COLO829 (cell line): ENCODE measurements around the gene PGM5.

Experiments
- DNase-seq: peaks from one replicate; pipeline ENCODE4 v3.0.0; 2012; ENCODE audit warnings: low spot score

PGM5 gene

GRCh38 chr9:68538200-68538599 lies 181.8 kb downstream of the PGM5 start:
- DNase-seq = no peak

DNA sequence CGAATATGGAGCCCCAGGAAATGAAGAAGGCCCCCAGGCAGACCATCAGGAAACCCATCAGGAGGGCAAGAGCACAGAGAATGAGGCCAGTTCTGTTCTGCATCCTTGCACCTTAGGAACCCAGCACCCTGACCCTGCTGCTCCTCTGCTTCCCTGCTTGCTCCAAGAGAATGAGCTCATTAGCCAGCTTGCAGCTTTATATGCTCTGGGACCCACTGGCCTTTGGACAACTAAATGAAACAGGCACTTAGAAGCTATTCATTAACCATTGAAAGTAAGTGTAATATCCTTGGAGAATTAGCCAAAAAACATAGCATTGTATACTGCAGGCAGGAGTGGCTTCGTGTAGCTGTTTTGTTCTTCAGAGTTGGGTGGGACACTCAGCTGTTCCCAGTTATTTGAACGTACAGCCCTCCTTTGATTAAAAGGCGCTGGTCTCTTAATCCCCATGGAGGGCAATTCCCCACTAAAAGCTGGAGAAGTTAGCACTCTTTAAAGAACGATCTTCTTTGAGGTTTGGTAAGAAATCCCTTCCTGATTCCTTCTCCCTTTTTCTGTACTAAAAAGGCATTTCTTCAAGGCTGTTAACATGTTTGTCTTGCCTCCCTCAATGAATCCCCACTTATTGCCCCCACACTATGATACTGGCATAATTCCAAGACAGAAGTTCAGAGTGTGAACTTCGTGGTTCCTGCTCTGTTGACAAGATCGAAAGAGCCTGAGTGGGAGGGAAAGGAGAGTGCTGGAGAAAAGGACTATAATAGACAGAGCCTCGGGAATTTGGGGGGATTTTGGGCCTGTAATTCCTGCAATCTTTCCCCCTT lies 184.5 kb downstream of the PGM5 start, which contains the start of gene TMEM252:
Gene TMEM252, minus strand, starts transcription at position 172 of the 824 bp plus-strand sequence. Its CDS starts 69 bp downstream, at position 103.
- no peak for DNase-seq

DNA sequence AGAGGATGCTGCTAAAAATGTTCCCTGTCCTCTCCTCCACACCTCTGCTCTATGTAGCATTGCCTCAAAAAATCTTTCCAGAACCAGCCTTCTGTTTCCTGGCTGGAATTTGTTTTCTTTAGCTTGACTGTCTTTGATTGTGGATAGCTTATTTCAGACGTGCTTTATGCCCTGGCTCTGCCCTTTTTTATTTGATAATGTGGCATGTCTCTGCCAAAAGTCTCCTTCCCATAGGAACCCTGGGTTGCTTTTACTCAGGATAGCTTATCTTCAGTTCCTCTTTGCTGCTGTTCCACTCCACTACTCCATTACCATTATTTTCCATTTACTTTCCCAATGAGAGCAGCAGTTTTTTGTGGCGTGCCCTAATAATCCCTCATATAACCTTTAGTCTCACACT lies 185.2 kb downstream of the PGM5 start:
- no peak for DNase-seq

DNA sequence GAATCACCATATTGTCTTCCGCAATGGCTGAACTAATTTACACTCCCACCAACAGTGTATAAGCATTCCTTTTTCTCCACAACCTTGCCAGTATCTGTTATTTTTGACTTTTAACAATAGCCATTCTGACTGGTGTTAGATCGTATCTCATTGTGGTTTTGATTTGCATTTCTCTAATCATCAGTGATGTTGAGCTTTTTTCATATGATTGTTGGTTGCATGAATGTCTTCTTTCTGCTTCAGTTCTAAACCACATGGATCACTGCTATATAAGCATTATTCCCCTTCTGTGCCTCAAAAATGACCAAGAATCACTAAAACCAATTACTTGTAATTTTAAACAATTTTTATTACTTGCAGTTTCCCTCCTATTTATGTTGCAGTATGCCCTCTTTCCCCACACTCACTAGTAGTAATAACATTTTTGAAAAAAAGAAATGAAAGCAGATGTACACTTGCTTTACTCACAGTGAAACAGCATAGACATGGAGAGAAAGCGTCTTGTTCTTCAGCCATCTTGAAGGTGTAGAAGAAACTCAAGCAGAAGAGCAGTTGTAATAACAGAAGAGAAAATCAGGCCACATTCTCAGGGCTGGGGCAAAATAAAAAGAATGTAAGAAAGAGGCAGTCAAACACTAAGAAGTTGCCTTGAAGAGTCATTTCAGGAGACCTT lies 188.8 kb downstream of the PGM5 start:
- DNase-seq = no peak

GRCh38 chr9:68546596-68547390 lies 190.4 kb downstream of the PGM5 start:
- DNase-seq = no peak

GRCh38 chr9:68547417-68547816 lies 191.0 kb downstream of the PGM5 start:
- no peak for DNase-seq

- DNase-seq = no peak
Measured at GRCh38 chr9:68548241-68548640, 191.8 kb downstream of the PGM5 start.

GRCh38 chr9:68551191-68551590 lies 194.8 kb downstream of the PGM5 start:
- DNase-seq = no peak

DNA sequence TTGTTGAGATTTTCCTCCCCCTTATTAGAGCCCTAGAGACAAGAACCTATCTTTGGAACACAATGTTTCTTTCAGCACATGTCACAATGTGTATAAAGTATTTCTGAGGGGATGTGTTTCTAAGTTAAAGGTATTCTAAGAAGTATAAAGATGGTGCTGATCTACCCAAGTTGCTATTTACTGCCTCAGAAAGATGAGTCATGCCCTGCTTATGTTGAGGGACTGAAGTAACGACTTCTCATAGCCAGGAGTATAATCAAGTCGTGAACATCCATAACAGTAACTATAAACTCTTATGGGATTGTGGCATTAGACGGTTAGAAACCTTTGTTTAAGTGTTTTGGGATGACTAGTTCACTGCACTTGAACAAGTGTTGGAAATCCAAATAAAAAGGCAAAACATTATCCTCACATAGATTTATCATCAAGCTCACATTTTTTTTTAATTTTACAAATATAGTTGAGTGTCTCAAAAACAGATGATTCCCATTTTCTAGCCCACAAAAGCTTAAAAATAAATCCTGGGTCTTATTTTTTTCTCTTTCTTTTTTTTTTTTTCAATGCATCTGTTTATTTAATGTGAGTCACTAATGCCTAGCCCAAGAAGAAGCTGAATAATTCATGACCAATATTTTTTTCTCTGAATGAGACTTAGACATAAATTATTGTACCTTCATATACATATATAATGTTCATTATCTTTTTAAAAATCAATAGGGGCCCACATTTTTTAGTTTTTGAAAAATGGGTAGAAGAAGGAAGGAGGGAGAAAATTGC lies 196.5 kb downstream of the PGM5 start:
- peak; percentile 41 for DNase-seq

- DNase-seq = no peak
Measured at GRCh38 chr9:68555437-68556150, 199.2 kb downstream of the PGM5 start.

DNA sequence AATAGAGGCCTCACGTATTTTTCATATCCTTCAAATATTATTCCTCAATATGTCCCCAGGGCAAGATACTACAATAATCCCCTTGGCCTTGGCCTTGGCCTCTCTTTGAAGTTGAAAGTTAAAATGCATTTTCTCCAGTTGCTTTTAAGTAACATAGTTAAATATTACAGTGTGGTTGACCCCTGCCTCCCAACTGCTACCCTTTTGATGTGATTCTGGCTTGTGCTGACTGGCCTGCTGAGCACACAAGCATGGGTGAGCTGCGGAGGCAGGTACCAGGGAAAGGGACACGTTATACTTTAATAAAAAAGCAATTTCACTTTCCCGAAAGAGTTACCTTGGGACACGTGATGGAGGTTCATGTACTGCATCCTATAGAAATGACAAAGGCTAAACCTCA lies 202.1 kb downstream of the PGM5 start:
- DNase-seq = no peak

GRCh38 chr9:68560071-68560844 lies 203.8 kb downstream of the PGM5 start:
- DNase-seq = no peak

GRCh38 chr9:68562461-68562860 lies 206.1 kb downstream of the PGM5 start:
- no peak for DNase-seq

DNA sequence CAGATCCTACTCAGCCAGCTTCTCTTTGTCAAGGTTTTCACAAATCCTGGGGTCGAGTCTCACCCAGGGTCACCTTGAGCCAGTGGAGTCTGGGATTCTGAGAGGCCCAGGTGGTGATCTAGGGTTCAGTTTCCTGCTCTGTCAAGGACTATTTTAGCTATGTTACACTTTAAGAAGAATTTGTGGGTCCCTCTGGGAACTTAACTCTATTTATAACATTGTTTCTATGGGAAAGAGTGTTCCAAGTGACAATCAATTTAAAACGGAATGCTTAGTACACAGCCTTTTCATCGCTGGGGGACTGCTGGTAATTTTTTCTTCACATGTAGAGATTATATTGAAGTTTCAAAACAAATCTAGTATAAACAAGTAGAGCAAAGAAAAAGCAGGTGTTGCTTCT lies 211.2 kb downstream of the PGM5 start:
- DNase-seq = no peak

DNA sequence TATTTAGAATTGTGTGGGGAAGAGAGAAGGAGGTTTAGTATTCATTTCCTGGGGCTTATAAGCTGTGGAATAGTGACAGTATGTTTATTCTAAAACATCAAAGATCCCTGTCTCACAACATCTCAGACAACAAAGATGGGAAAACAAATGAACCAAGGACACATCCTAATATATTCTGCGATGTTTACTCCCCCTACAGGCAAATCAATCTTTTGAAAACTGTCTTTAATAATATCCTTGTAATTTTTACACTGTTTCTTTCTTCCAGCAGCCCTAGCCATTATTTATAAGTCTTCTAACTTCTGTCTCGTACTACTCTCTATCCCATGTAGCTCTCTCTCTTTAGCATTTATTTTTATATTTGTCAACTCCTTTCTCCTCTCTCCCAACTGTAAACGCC lies 217.7 kb downstream of the PGM5 start:
- no peak for DNase-seq

DNA sequence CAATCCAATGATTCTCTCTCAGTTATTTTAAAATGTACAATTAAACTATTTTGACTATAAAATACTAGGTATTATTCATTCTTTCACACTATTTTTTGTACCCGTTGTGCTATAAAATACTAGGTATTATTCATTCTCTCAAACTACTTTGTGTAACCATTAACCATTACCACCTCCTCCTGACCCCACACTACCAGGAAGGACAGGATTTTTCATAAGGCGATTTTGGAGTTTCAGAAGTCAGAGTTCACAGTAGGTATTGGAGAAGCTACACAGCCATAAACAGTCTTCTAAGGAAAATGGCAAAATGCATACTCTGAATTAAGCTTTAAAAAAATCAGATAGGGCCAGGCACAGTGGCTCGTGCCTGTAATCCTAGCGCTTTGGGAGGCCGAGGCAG lies 219.4 kb downstream of the PGM5 start:
- no peak for DNase-seq

DNA sequence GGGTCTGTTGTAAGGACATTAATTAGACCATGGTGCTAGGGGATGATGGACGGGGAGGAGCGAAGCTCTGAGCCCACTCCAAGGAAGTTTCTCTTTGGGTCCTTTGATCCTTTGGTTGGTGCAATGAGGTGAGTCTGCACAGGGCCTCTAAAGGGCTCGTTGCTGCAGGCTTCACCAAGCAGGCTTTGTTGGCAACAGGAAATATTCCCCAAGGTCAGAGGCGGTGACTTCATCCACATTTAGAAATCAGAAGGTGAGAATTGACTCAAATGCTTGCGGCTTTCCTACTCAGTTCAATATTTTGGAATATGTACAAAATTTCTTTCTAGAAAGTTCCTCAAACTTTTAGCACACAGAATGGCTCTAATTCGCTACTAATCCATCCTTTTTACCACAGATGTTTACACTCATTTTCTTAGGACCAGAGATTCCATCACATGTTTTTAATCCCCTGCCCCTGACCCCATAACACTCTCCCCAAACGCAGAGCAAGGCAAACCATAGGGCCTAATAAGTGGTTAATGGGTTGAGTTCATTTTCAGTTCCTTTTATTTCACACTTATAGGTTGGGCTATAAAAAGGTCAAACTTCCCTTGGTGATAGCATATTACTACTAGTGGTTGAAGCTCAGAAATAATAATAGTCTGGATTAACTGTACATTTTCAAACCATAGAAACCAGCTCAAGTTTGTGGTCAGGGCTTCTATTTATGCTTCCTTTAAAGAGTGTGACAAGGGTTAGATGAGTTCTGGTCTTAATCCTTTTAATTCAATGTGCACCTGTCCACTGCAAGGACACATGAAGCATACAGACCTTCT lies 221.6 kb downstream of the PGM5 start:
- DNase-seq = no peak
